ENCODE measurements around the gene TET3.

- no peak for TF ChIP-seq GABPA (tag; conservative IDR thresholded peaks at IDR 0.05; ENCODE audit: low read depth)
- TF ChIP-seq POLR2A (conservative IDR thresholded peaks at IDR 0.05): no peak
- TF ChIP-seq YY1 (IDR thresholded peaks at IDR 0.05; ENCODE audit: borderline replicate concordance in 1 of 3, control insufficient read depth in 1 of 3, extremely low read depth in 1 of 3, insufficient read depth in 3 of 3, insufficient read length in 1 of 3, insufficient replicate concordance in 2 of 3, low read depth in 1 of 3, low read length in 2 of 3): no peak
- no peak for TF ChIP-seq EZH2 (IDR thresholded peaks at IDR 0.05; ENCODE audit: borderline replicate concordance, low read depth, low read length)
- TF ChIP-seq NFYB (IDR thresholded peaks at IDR 0.05; ENCODE audit: extremely low read depth, insufficient read length): no peak
- no peak for TF ChIP-seq BRCA1 (IDR thresholded peaks at IDR 0.05)
- TF ChIP-seq BRCA1 (CRISPR knock-in tag; IDR thresholded peaks at IDR 0.05): no peak
- no peak for TF ChIP-seq CBX3 (IDR thresholded peaks at IDR 0.05; ENCODE audit: borderline replicate concordance in 1 of 2, low read length in 2 of 2)
- no peak for TF ChIP-seq MXD1 (CRISPR knock-in tag; IDR thresholded peaks at IDR 0.05; ENCODE audit: borderline replicate concordance, poor library complexity, severe bottlenecking)
- TF ChIP-seq CTCF (IDR thresholded peaks at IDR 0.05 in 2 of 3, conservative IDR thresholded peaks at IDR 0.05 in 1 of 3; ENCODE audit: insufficient read depth in 2 of 3, low read depth in 1 of 3, low read length in 3 of 3): no peak
- TF ChIP-seq ZNF263 (CRISPR knock-in tag; IDR thresholded peaks at IDR 0.05; ENCODE audit: borderline replicate concordance): no peak
- no peak for TF ChIP-seq DIDO1 (tag; IDR thresholded peaks at IDR 0.05; ENCODE audit: low read depth)
- no peak for TF ChIP-seq ZNF668 (CRISPR knock-in tag; IDR thresholded peaks at IDR 0.05)
These were observed 5.7 kb upstream of the TET3 start for GRCh38 chr2:73979021-73979420.

All from K562 (cell line).